ENCODE measurements around the gene MEIOB. TPM values are rescaled to one million over a fixed set of nuclear protein-coding genes. Genes with fewer than 3 reads are reported as not detected.

MEIOB gene
- total RNA-seq, 1 experiment from 2014 or later, result not detected

GRCh38 chr16:1821861-1822611 lies 49.9 kb downstream of the MEIOB start:
- no peak for TF ChIP-seq EZH2 (IDR thresholded peaks at IDR 0.05; ENCODE audit: low read length, unreplicated experiment)
- no peak for TF ChIP-seq EZH2phosphoT487 (IDR thresholded peaks at IDR 0.05; ENCODE audit: borderline replicate concordance, low read length)
- no peak for TF ChIP-seq CTCF (conservative IDR thresholded peaks at IDR 0.05; ENCODE audit: low read depth, low read length)
- Histone ChIP-seq H3K27me3 (ENCODE audit: low read length) (no peaks in the 10 kb centered on the region), H3F3A (ENCODE audit: low read length, unreplicated experiment) (no peaks in the 10 kb centered on the region), H3K36me3 (ENCODE audit: low read depth, low read length) (no peaks in the 10 kb centered on the region), H3K4me2 (ENCODE audit: low read length) (peak overlapping the region; percentile 19; the same call in 1 of the 2 replicates), H3K79me2 (ENCODE audit: low read length) (peaks cover 15% of the 10 kb centered on the region), H4K20me1 (ENCODE audit: low read length) (no peaks in the 10 kb centered on the region), H3K4me3 (ENCODE audit: low read length) (no peak overlapping the region), H3K9ac (ENCODE audit: low read length) (no peak overlapping the region), H3K4me1 (ENCODE audit: insufficient read depth, low read length) (peaks cover 5% of the 10 kb centered on the region; the same call in 1 of the 2 replicates), H2AFZ (ENCODE audit: low read length) (no peak overlapping the region), H3K9me2 (replicated peaks; ENCODE audit: low read length) (no peaks in the 10 kb centered on the region), H3K9me3 (ENCODE audit: low read length) (no peaks in the 10 kb centered on the region), H3K27ac (ENCODE audit: low read length) (no peak overlapping the region)
- ATAC-seq, result no peak
- intact Hi-C loops (cut with micrococcal nuclease), result no loop called here
- no TSS peak for BruUV-seq (replicated peaks)
- ChIA-PET POLR2A (ENCODE audit: unreplicated experiment) (no interaction called here), CTCF (no interaction called here)
- DNase-seq, result peak; percentile 22

- Histone ChIP-seq H3K36me3 (ENCODE audit: low read depth, low read length) (peaks cover 4% of the 10 kb centered on the region; the same call in 1 of the 2 replicates), H3K9me2 (replicated peaks; ENCODE audit: low read length) (no peaks in the 10 kb centered on the region), H2AFZ (ENCODE audit: low read length) (no peak overlapping the region), H3K4me3 (ENCODE audit: low read length) (no peak overlapping the region), H4K20me1 (ENCODE audit: low read length) (no peaks in the 10 kb centered on the region), H3K9me3 (ENCODE audit: low read length) (no peaks in the 10 kb centered on the region), H3K27ac (ENCODE audit: low read length) (no peak overlapping the region), H3F3A (ENCODE audit: low read length, unreplicated experiment) (no peaks in the 10 kb centered on the region), H3K79me2 (ENCODE audit: low read length) (peaks cover 15% of the 10 kb centered on the region), H3K9ac (ENCODE audit: low read length) (no peak overlapping the region), H3K4me2 (ENCODE audit: low read length) (no peak overlapping the region), H3K4me1 (ENCODE audit: insufficient read depth, low read length) (peaks cover 5% of the 10 kb centered on the region; the same call in 1 of the 2 replicates), H3K27me3 (ENCODE audit: low read length) (no peaks in the 10 kb centered on the region)
- no peak for DNase-seq
- ChIA-PET POLR2A (ENCODE audit: unreplicated experiment) (no interaction called here), CTCF (interaction anchor here (0.6 kb wide), 1 partner anchor 112 kb away, joined by 3 read pairs; no protein-coding TSS in a partner anchor)
- intact Hi-C loops (cut with micrococcal nuclease), result no loop called here
- no TSS peak for BruUV-seq (replicated peaks)
- TF ChIP-seq EZH2phosphoT487 (IDR thresholded peaks at IDR 0.05; ENCODE audit: borderline replicate concordance, low read length) (no peak), CTCF (conservative IDR thresholded peaks at IDR 0.05; ENCODE audit: low read depth, low read length) (no peak), EZH2 (IDR thresholded peaks at IDR 0.05; ENCODE audit: low read length, unreplicated experiment) (no peak)
- no peak for ATAC-seq
Measured at GRCh38 chr16:1820946-1821290, 51.0 kb downstream of the MEIOB start.
